ENCODE results near the gene APOB.

The APOB gene

GRCh38 chr2:21004181-21004572 lies 39.7 kb downstream of the APOB start:
- DNase-seq (ENCODE audit: low read depth): no peak

GRCh38 chr2:21003572-21004180 lies 40.2 kb downstream of the APOB start:
- no peak for DNase-seq (ENCODE audit: low read depth)

GRCh38 chr2:21002814-21003192 lies 41.1 kb downstream of the APOB start:
- DNase-seq (ENCODE audit: low read depth): no peak

GRCh38 chr2:21001988-21002813 lies 41.7 kb downstream of the APOB start:
- no peak for DNase-seq (ENCODE audit: low read depth)

- no peak for DNase-seq (ENCODE audit: low read depth)
These were observed 42.5 kb downstream of the APOB start for GRCh38 chr2:21001225-21001946.

GRCh38 chr2:20999906-21000645 lies 43.8 kb downstream of the APOB start:
- no peak for DNase-seq (ENCODE audit: low read depth)

- DNase-seq (ENCODE audit: low read depth): no peak
These were observed 44.6 kb downstream of the APOB start for GRCh38 chr2:20998972-20999905.

GRCh38 chr2:20997953-20998722 lies 45.7 kb downstream of the APOB start:
- no peak for DNase-seq (ENCODE audit: low read depth)

- no peak for DNase-seq (ENCODE audit: low read depth)
These were observed 49.7 kb downstream of the APOB start for GRCh38 chr2:20994130-20994529.

GRCh38 chr2:20992201-20992711 lies 51.6 kb downstream of the APOB start:
- DNase-seq (ENCODE audit: low read depth): peak; percentile 4

- DNase-seq (ENCODE audit: low read depth): no peak
These were observed 53.1 kb downstream of the APOB start for GRCh38 chr2:20990442-20991430.

GRCh38 chr2:20989404-20989803 lies 54.5 kb downstream of the APOB start:
- no peak for DNase-seq (ENCODE audit: low read depth)

- no peak for DNase-seq (ENCODE audit: low read depth)
These were observed 55.0 kb downstream of the APOB start for GRCh38 chr2:20988905-20989304.

- DNase-seq (ENCODE audit: low read depth): no peak
These were observed 57.6 kb downstream of the APOB start for GRCh38 chr2:20986024-20986939.

GRCh38 chr2:20985062-20985461 lies 58.8 kb downstream of the APOB start:
- DNase-seq (ENCODE audit: low read depth): no peak

- DNase-seq (ENCODE audit: low read depth): no peak
These were observed 59.5 kb downstream of the APOB start for GRCh38 chr2:20984408-20984807.

GRCh38 chr2:20983844-20984243 lies 60.0 kb downstream of the APOB start:
- DNase-seq (ENCODE audit: low read depth): no peak

- DNase-seq (ENCODE audit: low read depth): no peak
These were observed 61.0 kb downstream of the APOB start for GRCh38 chr2:20982861-20983260.
